Thymus (tissue), 11 donors: ENCODE measurements around the gene COPZ1. TPM values are rescaled to one million over a fixed set of nuclear protein-coding genes. Genes with fewer than 3 reads are reported as not detected.

ENCODE experiments used
- DNase-seq, 9 donors: peaks; one replicate each; pipeline ENCODE4 v3.0.0-alpha.2; 2013; ENCODE audit warnings: low spot score in 9 of 9, low read depth in 6 of 9, missing footprints in 1 of 9
- H3K27ac ChIP-seq, 2 donors: one replicate each; pipeline ENCODE4 v1.5.1; 2013; ENCODE audit warnings: control low read depth in 1 of 2, low read depth in 1 of 2, low read length in 1 of 2, mild to moderate bottlenecking in 1 of 2, moderate library complexity in 1 of 2
- H3K27me3 ChIP-seq, 2 donors: one replicate each; pipeline ENCODE4 v1.5.1; 2013; ENCODE audit warnings: low read length in 1 of 2; ENCODE audit not compliant: control insufficient read depth in 2 of 2, insufficient read depth in 1 of 2
- H3K36me3 ChIP-seq, 2 donors: one replicate each; pipeline ENCODE4 v1.5.1; 2013; ENCODE audit warnings: low read length in 1 of 2, mild to moderate bottlenecking in 1 of 2, moderate library complexity in 1 of 2; ENCODE audit not compliant: control insufficient read depth in 2 of 2, insufficient read depth in 2 of 2
- H3K4me1 ChIP-seq, 2 donors: one replicate each; pipeline ENCODE4 v1.5.1; 2013; ENCODE audit warnings: low read length in 2 of 2; ENCODE audit not compliant: control insufficient read depth in 2 of 2, insufficient read depth in 2 of 2
- H3K4me3 ChIP-seq, 2 donors: one replicate each; pipeline ENCODE4 v1.5.1; 2013; ENCODE audit warnings: low read length in 2 of 2, control low read depth in 1 of 2, mild to moderate bottlenecking in 1 of 2
- H3K9me3 ChIP-seq, 2 donors: one replicate each; pipeline ENCODE4 v1.5.1; 2013; ENCODE audit warnings: low read length in 1 of 2, mild to moderate bottlenecking in 1 of 2; ENCODE audit not compliant: control insufficient read depth in 2 of 2, insufficient read depth in 1 of 2
- WGBS: extraction: QIAGEN DNeasy Blood & Tissue Kit; methylation state at CpG from one replicate; pipeline ENCODE4 v1.1.7; 2013; 5-methylcytosine and 5-hydroxymethylcytosine counted together
- polyA plus RNA-seq: library from polyadenylated mRNA; stranded (reverse); fragments of 200-250 nt; gene quantifications from one replicate; pipeline ENCODE4 v1.2.3, GENCODE V29; 2013
- total RNA-seq: library from RNA; stranded (reverse); fragments of 120-200 nt; gene quantifications from one replicate; pipeline ENCODE4 v1.2.4, GENCODE V29; 2013
- donor health status: healthy.

The COPZ1 gene
- total and polyA plus RNA-seq, 2 donors = 94.9 to 117 TPM

- WGBS = 96% methylated on average over 30 of the region's 30 CpGs
- no peak for DNase-seq
- Histone ChIP-seq H3K36me3 (peaks cover 22 to 27% of the 10 kb centered on the region in 2 donors), H3K4me1 (no peaks in the 10 kb centered on the region), H3K9me3 (no peaks in the 10 kb centered on the region), H3K4me3 (no peak overlapping the region), H3K27ac (no peak overlapping the region), H3K27me3 (no peaks in the 10 kb centered on the region)
Measured at GRCh38 chr12:54292083-54292930, 32.6 kb upstream of the COPZ1 start.

GRCh38 chr12:54292931-54293241, 32.0 kb upstream of the COPZ1 start:
- Histone ChIP-seq H3K27me3 (no peaks in the 10 kb centered on the region), H3K9me3 (no peaks in the 10 kb centered on the region), H3K27ac (no peak overlapping the region), H3K4me1 (no peaks in the 10 kb centered on the region), H3K36me3 (peaks cover 16 to 21% of the 10 kb centered on the region in 2 donors), H3K4me3 (no peak overlapping the region)
- no peak for DNase-seq
- 97% methylated on average over 7 of the region's 7 CpGs for WGBS

- WGBS = 72% methylated on average over 9 of the region's 9 CpGs
- no peaks in the 10 kb centered on the region for H3K9me3 ChIP-seq
- H3K4me1 ChIP-seq = no peaks in the 10 kb centered on the region
- DNase-seq = peak in 3 of 9 donors; percentile 40 to 52 (median 46)
- no peak overlapping the region for H3K4me3 ChIP-seq
- H3K36me3 ChIP-seq = peaks cover 8% of the 10 kb centered on the region in 2 donors
- no peak overlapping the region for H3K27ac ChIP-seq
- H3K27me3 ChIP-seq = peaks cover 4 to 6% of the 10 kb centered on the region in 2 donors
Measured at GRCh38 chr12:54294152-54294952, 30.6 kb upstream of the COPZ1 start.

- peaks cover 3 to 4% of the 10 kb centered on the region in 2 donors for H3K36me3 ChIP-seq
- H3K4me1 ChIP-seq = peaks cover 0 to under 1% of the 10 kb centered on the region in 2 donors
- H3K9me3 ChIP-seq = no peaks in the 10 kb centered on the region
- no peak overlapping the region for H3K4me3 ChIP-seq
- H3K27ac ChIP-seq = no peak overlapping the region
- 89% methylated on average over 9 of the region's 9 CpGs for WGBS
- DNase-seq = no peak
- H3K27me3 ChIP-seq = peaks cover 8 to 13% of the 10 kb centered on the region in 2 donors
Measured at GRCh38 chr12:54294953-54295566, 29.9 kb upstream of the COPZ1 start.

GRCh38 chr12:54296393-54297099, 28.4 kb upstream of the COPZ1 start:
- peaks cover 10 to 28% of the 10 kb centered on the region in 2 donors for H3K27me3 ChIP-seq
- DNase-seq = no peak
- no peaks in the 10 kb centered on the region for H3K9me3 ChIP-seq
- H3K4me3 ChIP-seq = no peak overlapping the region
- 75% methylated on average over 5 of the region's 5 CpGs for WGBS
- H3K36me3 ChIP-seq = peaks cover 3 to 4% of the 10 kb centered on the region in 2 donors
- peaks cover 3 to 15% of the 10 kb centered on the region in 2 donors for H3K4me1 ChIP-seq
- H3K27ac ChIP-seq = no peak overlapping the region

GRCh38 chr12:54298904-54299303, 26.0 kb upstream of the COPZ1 start:
- Histone ChIP-seq H3K27ac (no peak overlapping the region), H3K4me1 (peaks cover 3 to 19% of the 10 kb centered on the region in 2 donors), H3K9me3 (no peaks in the 10 kb centered on the region), H3K36me3 (no peaks in the 10 kb centered on the region), H3K4me3 (no peak overlapping the region), H3K27me3 (peaks cover 10 to 32% of the 10 kb centered on the region in 2 donors)
- WGBS = 74% methylated on average over 5 of the region's 5 CpGs
- no peak for DNase-seq

GRCh38 chr12:54299515-54300224, 25.3 kb upstream of the COPZ1 start:
- 15% methylated on average over 8 of the region's 8 CpGs for WGBS
- DNase-seq = no peak
- H3K4me1 ChIP-seq = peaks cover 7 to 26% of the 10 kb centered on the region in 2 donors
- H3K36me3 ChIP-seq = no peaks in the 10 kb centered on the region
- no peak overlapping the region for H3K27ac ChIP-seq
- peaks cover 10 to 38% of the 10 kb centered on the region in 2 donors for H3K27me3 ChIP-seq
- H3K9me3 ChIP-seq = no peaks in the 10 kb centered on the region
- H3K4me3 ChIP-seq = peak overlapping the region in 1 of 2 donors; percentile 24

GRCh38 chr12:54300225-54300731, 24.7 kb upstream of the COPZ1 start:
- no peaks in the 10 kb centered on the region for H3K9me3 ChIP-seq
- peak overlapping the region; percentile 24 to 26 for H3K4me3 ChIP-seq
- DNase-seq = no peak
- H3K36me3 ChIP-seq = no peaks in the 10 kb centered on the region
- H3K4me1 ChIP-seq = peaks cover 7 to 27% of the 10 kb centered on the region in 2 donors
- peaks cover 10 to 38% of the 10 kb centered on the region in 2 donors for H3K27me3 ChIP-seq
- H3K27ac ChIP-seq = no peak overlapping the region
- WGBS = 7% methylated on average over 3 of the region's 3 CpGs
